GM19099 (cell line): ENCODE measurements around the gene MMP24OS.

ENCODE experiments used
- POLR2A ChIP-seq: IDR thresholded peaks from 3 replicates; pipeline ENCODE4 v1.6.1; 2011; ENCODE audit warnings: low read depth; ENCODE audit not compliant: insufficient read length; ENCODE audit errors: extremely low read depth

MMP24OS gene

GRCh38 chr20:35254448-35254999 lies 23.4 kb downstream of the MMP24OS start:
- TF ChIP-seq POLR2A, result no peak

- no peak for TF ChIP-seq POLR2A
These were observed 24.9 kb downstream of the MMP24OS start for GRCh38 chr20:35253010-35253409.

- no peak for TF ChIP-seq POLR2A
These were observed 25.9 kb downstream of the MMP24OS start for GRCh38 chr20:35252037-35252461.

GRCh38 chr20:35251613-35251940 lies 26.3 kb downstream of the MMP24OS start:
- TF ChIP-seq POLR2A, result no peak

- TF ChIP-seq POLR2A, result no peak
These were observed 29.1 kb downstream of the MMP24OS start for GRCh38 chr20:35248641-35249475.

- no peak for TF ChIP-seq POLR2A
These were observed 31.2 kb downstream of the MMP24OS start for GRCh38 chr20:35246723-35247122.

- TF ChIP-seq POLR2A, result no peak
These were observed 33.9 kb downstream of the MMP24OS start for GRCh38 chr20:35243986-35244385.

- TF ChIP-seq POLR2A, result no peak
These were observed 34.6 kb downstream of the MMP24OS start for GRCh38 chr20:35243317-35243716.

GRCh38 chr20:35240811-35241293 lies 37.1 kb downstream of the MMP24OS start:
- no peak for TF ChIP-seq POLR2A

GRCh38 chr20:35240083-35240810 lies 37.7 kb downstream of the MMP24OS start:
- no peak for TF ChIP-seq POLR2A

- no peak for TF ChIP-seq POLR2A
These were observed 39.2 kb downstream of the MMP24OS start for GRCh38 chr20:35238735-35239134.

- TF ChIP-seq POLR2A, result no peak
These were observed 39.8 kb downstream of the MMP24OS start for GRCh38 chr20:35238170-35238569.

GRCh38 chr20:35237486-35237885 lies 40.4 kb downstream of the MMP24OS start:
- TF ChIP-seq POLR2A, result no peak

GRCh38 chr20:35235881-35236280 lies 42.0 kb downstream of the MMP24OS start:
- TF ChIP-seq POLR2A, result no peak

- no peak for TF ChIP-seq POLR2A
These were observed 45.3 kb downstream of the MMP24OS start for GRCh38 chr20:35232575-35232974.
